Hematopoietic multipotent progenitor cell treated with erythropoietin and hydrocortisone succinate and interleukin-3 and kit ligand, for 4 days (in vitro differentiated cells): Measurements from ENCODE around the gene SEC11A.

ENCODE experiments used
- DNase-seq: peaks from one replicate; pipeline ENCODE4 v3.0.0-alpha.2; 2015

SEC11A gene

GRCh38 chr15:84634228-84634837 is 81.6 kb downstream of the SEC11A start:
- no peak for DNase-seq

GRCh38 chr15:84633311-84634227 is 82.4 kb downstream of the SEC11A start:
- DNase-seq, result peak; percentile 90

- DNase-seq, result no peak
Observed at GRCh38 chr15:84631706-84632272, 84.2 kb downstream of the SEC11A start.

GRCh38 chr15:84629033-84629432 is 86.9 kb downstream of the SEC11A start:
- DNase-seq, result no peak

- peak; percentile 29 for DNase-seq
Observed at GRCh38 chr15:84625123-84625522, 90.8 kb downstream of the SEC11A start.

GRCh38 chr15:84624359-84624758 is 91.6 kb downstream of the SEC11A start:
- no peak for DNase-seq

GRCh38 chr15:84621358-84621979 is 94.5 kb downstream of the SEC11A start:
- DNase-seq, result no peak

GRCh38 chr15:84620626-84621025 is 95.3 kb downstream of the SEC11A start:
- no peak for DNase-seq
